Neural progenitor cell (in vitro differentiated cells): Measurements from ENCODE around the gene VSIG10. TPM values are rescaled to one million over a fixed set of nuclear protein-coding genes. Genes with fewer than 3 reads are reported as not detected.
A peak's percentile ranks its signal among the peaks of the same experiment; 100 is the strongest.

Experiments used
- DNase-seq: peaks from one replicate; pipeline ENCODE4 v3.0.0-alpha.2; 2016; ENCODE audit warnings: low spot score
- H2AFZ ChIP-seq: fragments of 200-600 bp; sonication (generic); replicated peaks from 2 replicates; pipeline ENCODE4 v1.6.1; 2016; ENCODE audit warnings: antibody characterized with exemption
- H3F3A ChIP-seq: fragments of 200-600 bp; sonication (generic); 2 replicates; pipeline ENCODE4 v1.6.1; 2016; ENCODE audit warnings: antibody characterized with exemption, low read depth
- H3K27ac ChIP-seq: fragments of 200-600 bp; sonication (generic); 2 replicates; pipeline ENCODE4 v1.5.1; 2016; ENCODE audit warnings: mild to moderate bottlenecking
- H3K27me3 ChIP-seq: fragments of 200-600 bp; sonication (generic); 2 replicates; pipeline ENCODE4 v1.6.1; 2016; ENCODE audit warnings: mild to moderate bottlenecking, moderate library complexity
- H3K36me3 ChIP-seq: fragments of 200-600 bp; sonication (generic); 2 replicates; pipeline ENCODE4 v1.5.1; 2016
- H3K4me1 ChIP-seq: fragments of 200-600 bp; sonication (generic); 2 replicates; pipeline ENCODE4 v1.6.1; 2016; ENCODE audit warnings: mixed run types
- H3K4me2 ChIP-seq: fragments of 200-600 bp; sonication (generic); 2 replicates; pipeline ENCODE4 v1.6.1; 2016
- H3K4me3 ChIP-seq: fragments of 200-600 bp; sonication (generic); 2 replicates; pipeline ENCODE4 v1.5.1; 2016
- H3K79me2 ChIP-seq: fragments of 200-600 bp; sonication (generic); 2 replicates; pipeline ENCODE4 v1.6.1; 2016; ENCODE audit warnings: low read depth
- H3K9ac ChIP-seq: fragments of 200-600 bp; sonication (generic); 2 replicates; pipeline ENCODE4 v1.6.1; 2016
- H3K9me3 ChIP-seq: fragments of 200-600 bp; sonication (generic); 2 replicates; pipeline ENCODE4 v1.5.1; 2016; ENCODE audit warnings: low read depth
- H4K20me1 ChIP-seq: fragments of 200-600 bp; sonication (generic); 2 replicates; pipeline ENCODE4 v1.6.1; 2016; ENCODE audit warnings: low read depth
- H3K27ac Mint-ChIP-seq: 3 replicates; pipeline ENCODE4 v1.8.0; 2021; ENCODE audit warnings: mixed read lengths
- H3K27me3 Mint-ChIP-seq: 2 replicates; pipeline ENCODE4 v1.8.0; 2022; ENCODE audit warnings: low read depth, mild to moderate bottlenecking, inconsistent platforms, moderate library complexity, mixed read lengths; ENCODE audit not compliant: insufficient read depth
- H3K36me3 Mint-ChIP-seq: 3 replicates; pipeline ENCODE4 v1.8.0; 2021; ENCODE audit warnings: mixed read lengths
- H3K4me1 Mint-ChIP-seq: 3 replicates; pipeline ENCODE4 v1.8.0; 2021; ENCODE audit warnings: mixed read lengths
- H3K4me3 Mint-ChIP-seq: 3 replicates; pipeline ENCODE4 v1.8.0; 2021; ENCODE audit warnings: mild to moderate bottlenecking, moderate library complexity, mixed read lengths
- H3K9me3 Mint-ChIP-seq: 3 replicates; pipeline ENCODE4 v1.8.0; 2020; ENCODE audit warnings: mixed read lengths
- EZH2 ChIP-seq: fragments of 200-600 bp; sonication (generic); IDR thresholded peaks from 2 replicates; pipeline ENCODE4 v1.6.1; 2017; ENCODE audit warnings: antibody characterized with exemption, mild to moderate bottlenecking, moderate library complexity
- EZH2phosphoT487 ChIP-seq: fragments of 200-600 bp; sonication (generic); IDR thresholded peaks from 2 replicates; pipeline ENCODE4 v1.6.1; 2017; ENCODE audit warnings: antibody characterized with exemption
- total RNA-seq: library from RNA; depleted of rRNA; stranded (reverse); fragments of >200 nt; gene quantifications from 2 replicates; pipeline ENCODE4 v1.2.3, GENCODE V29; 2015; ENCODE audit warnings: low replicate concordance
- TF ChIP-seq, protein P1 (sequence below): fragments of 200-600 bp; sonication (generic); IDR thresholded peaks from 2 replicates; pipeline ENCODE4 v1.5.1; 2017; ENCODE audit warnings: antibody characterized with exemption, mild to moderate bottlenecking

The VSIG10 gene
- total RNA-seq, 1 donor from 2014 or later, result 22.6 TPM

- peaks cover 17% of the 10 kb centered on the region for H3K4me1 ChIP-seq
- DNase-seq, result peak; percentile 64
- Mint-ChIP-seq H3K4me3 (peak within 1 kb of the TSS; percentile 90), H3K9me3 (no peaks in the 10 kb centered on the region), H3K27ac (peak within 1 kb of the TSS; percentile 74), H3K4me1 (peaks cover 29% of the 10 kb centered on the region), H3K36me3 (peaks cover 5% of the 10 kb centered on the region), H3K27me3 (peaks cover 3% of the 10 kb centered on the region)
- peak within 1 kb of the TSS; percentile 81 for H3K4me3 ChIP-seq
- peaks cover 55% of the 10 kb centered on the region for H3F3A ChIP-seq
- H4K20me1 ChIP-seq, result peaks cover 12% of the 10 kb centered on the region
- peak within 1 kb of the TSS; percentile 90 for H3K4me2 ChIP-seq
- H2AFZ ChIP-seq, result peak within 1 kb of the TSS; percentile 20
- TF ChIP-seq EZH2, result no peak
- TF ChIP-seq EZH2phosphoT487, result no peak
- TF ChIP-seq, protein P1, sequence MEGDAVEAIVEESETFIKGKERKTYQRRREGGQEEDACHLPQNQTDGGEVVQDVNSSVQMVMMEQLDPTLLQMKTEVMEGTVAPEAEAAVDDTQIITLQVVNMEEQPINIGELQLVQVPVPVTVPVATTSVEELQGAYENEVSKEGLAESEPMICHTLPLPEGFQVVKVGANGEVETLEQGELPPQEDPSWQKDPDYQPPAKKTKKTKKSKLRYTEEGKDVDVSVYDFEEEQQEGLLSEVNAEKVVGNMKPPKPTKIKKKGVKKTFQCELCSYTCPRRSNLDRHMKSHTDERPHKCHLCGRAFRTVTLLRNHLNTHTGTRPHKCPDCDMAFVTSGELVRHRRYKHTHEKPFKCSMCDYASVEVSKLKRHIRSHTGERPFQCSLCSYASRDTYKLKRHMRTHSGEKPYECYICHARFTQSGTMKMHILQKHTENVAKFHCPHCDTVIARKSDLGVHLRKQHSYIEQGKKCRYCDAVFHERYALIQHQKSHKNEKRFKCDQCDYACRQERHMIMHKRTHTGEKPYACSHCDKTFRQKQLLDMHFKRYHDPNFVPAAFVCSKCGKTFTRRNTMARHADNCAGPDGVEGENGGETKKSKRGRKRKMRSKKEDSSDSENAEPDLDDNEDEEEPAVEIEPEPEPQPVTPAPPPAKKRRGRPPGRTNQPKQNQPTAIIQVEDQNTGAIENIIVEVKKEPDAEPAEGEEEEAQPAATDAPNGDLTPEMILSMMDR, result no peak
- H3K36me3 ChIP-seq, result no peaks in the 10 kb centered on the region
- peak within 1 kb of the TSS; percentile 22 for H3K9ac ChIP-seq
- peaks cover 52% of the 10 kb centered on the region for H3K79me2 ChIP-seq
- H3K27me3 ChIP-seq, result no peaks in the 10 kb centered on the region
- no peaks in the 10 kb centered on the region for H3K9me3 ChIP-seq
- peak within 1 kb of the TSS; percentile 8 for H3K27ac ChIP-seq
These were observed 42.6 kb downstream of the VSIG10 start, which contains the start of gene WSB2 for GRCh38 chr12:118061011-118061872. TSS of gene WSB2 (minus strand) at chr12:118061179. CDS start at chr12:118061048, 131 bp downstream.

DNA sequence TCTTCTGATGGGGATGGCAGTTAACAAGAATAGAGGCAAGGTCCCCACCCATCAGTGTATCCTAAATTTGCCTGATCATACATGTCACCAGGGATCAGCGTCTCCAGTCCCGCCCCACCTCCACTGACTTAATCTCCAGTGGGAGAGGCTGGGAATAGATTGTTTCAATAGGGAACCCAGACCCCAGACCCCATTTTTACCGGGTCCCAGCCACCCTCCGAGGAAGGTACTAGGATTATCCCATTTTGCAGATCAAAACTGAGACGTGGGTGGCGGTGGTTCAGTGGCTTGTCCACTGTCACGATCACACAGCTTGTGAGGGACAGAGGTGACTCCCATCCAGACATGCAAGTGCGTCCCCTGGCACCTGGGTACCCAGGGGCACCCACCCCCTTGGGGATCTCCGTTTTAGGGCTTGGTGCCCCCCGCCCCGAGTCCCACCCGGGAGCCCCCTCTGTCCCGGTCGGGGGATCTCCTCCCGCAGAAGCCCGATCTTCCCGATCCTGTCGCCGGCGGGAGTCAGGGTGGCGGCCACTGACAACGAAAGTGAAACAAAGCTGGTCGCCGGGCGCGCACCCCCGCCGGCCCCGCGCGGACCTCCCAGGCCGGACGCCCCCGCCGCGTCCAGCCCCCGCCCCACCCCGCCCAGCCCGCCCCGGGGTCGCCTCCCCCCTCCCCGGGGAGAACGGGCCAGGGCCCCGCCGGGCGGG lies 43.4 kb downstream of the VSIG10 start:
- peaks cover 52% of the 10 kb centered on the region for H3K79me2 ChIP-seq

DNA sequence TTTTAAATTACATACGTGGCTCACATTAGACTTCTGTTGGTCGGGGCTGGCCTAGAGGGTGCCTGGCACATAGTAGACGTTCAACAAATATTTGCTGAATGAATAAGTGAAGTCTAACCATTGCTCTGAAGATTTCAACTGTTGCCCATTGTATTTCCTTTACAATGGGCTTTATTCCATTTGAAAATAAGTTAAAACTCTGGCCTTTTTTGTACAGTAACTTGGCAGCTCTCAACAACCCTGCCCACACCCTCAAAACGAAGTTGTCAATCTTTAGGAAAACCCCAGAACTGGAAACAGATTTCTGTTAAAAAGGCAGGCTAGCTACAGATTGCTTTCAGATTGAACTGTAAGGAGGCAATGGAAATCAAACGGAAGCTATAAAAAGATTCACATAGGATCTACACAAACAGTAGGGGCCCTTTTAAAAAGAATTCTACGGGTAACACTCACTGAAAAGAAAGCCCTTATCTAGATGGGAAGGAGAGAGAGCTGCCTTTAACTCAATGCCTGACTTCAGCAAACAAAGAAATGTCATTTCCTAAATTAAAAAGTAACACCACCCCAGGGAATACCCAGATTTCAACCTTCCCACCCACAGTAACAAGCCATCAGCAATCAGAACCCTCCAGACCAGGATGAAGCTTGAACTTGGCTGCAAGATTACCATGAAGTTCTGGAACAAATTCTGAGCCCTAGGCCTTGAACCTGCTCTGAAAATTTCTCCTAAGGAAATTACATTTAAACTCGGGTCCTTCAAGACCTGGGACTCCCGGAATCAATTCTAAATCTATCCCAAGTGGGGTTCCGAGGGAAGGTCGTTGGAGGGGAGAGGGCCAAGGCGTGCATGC lies 44.2 kb downstream of the VSIG10 start:
- Histone ChIP-seq H4K20me1 (peaks cover 12% of the 10 kb centered on the region), H3K4me1 (peaks cover 11% of the 10 kb centered on the region), H3K4me3 (peak overlapping the region; percentile 81), H2AFZ (no peak overlapping the region), H3K27me3 (no peaks in the 10 kb centered on the region), H3K9me3 (no peaks in the 10 kb centered on the region), H3K36me3 (no peaks in the 10 kb centered on the region), H3K27ac (no peak overlapping the region), H3F3A (peaks cover 44% of the 10 kb centered on the region), H3K79me2 (peaks cover 60% of the 10 kb centered on the region), H3K9ac (no peak overlapping the region), H3K4me2 (peak overlapping the region; percentile 90)
- Mint-ChIP-seq H3K36me3 (peaks cover 5% of the 10 kb centered on the region), H3K9me3 (no peaks in the 10 kb centered on the region), H3K4me1 (peaks cover 30% of the 10 kb centered on the region), H3K27ac (peak overlapping the region; percentile 74), H3K27me3 (peaks cover 3% of the 10 kb centered on the region), H3K4me3 (peak overlapping the region; percentile 90)
- TF ChIP-seq EZH2 (no peak), EZH2phosphoT487 (no peak)
- TF ChIP-seq, protein P1, result no peak
- no peak for DNase-seq

More for the DNA sequence above, 43.4 kb downstream of the VSIG10 start:
- peak overlapping the region; percentile 74 for H3K27ac Mint-ChIP-seq
- peaks cover 2% of the 10 kb centered on the region for H3K36me3 Mint-ChIP-seq
- H3K27me3 Mint-ChIP-seq, result peaks cover 3% of the 10 kb centered on the region
- TF ChIP-seq EZH2, result no peak
- TF ChIP-seq, protein P1, result no peak
- no peak for TF ChIP-seq EZH2phosphoT487
- H3K4me2 ChIP-seq, result peak overlapping the region; percentile 90
- peaks cover 17% of the 10 kb centered on the region for H3K4me1 ChIP-seq
- no peak overlapping the region for H3K27ac ChIP-seq
- no peaks in the 10 kb centered on the region for H3K36me3 ChIP-seq
- DNase-seq, result peak; percentile 49
- H3K4me3 Mint-ChIP-seq, result peak overlapping the region; percentile 90
- peaks cover 52% of the 10 kb centered on the region for H3F3A ChIP-seq
- H3K9ac ChIP-seq, result no peak overlapping the region
- no peak overlapping the region for H2AFZ ChIP-seq
- no peaks in the 10 kb centered on the region for H3K9me3 Mint-ChIP-seq
- no peaks in the 10 kb centered on the region for H3K9me3 ChIP-seq
- H3K4me3 ChIP-seq, result peak overlapping the region; percentile 81
- H3K4me1 Mint-ChIP-seq, result peaks cover 29% of the 10 kb centered on the region
- no peaks in the 10 kb centered on the region for H3K27me3 ChIP-seq
- peaks cover 12% of the 10 kb centered on the region for H4K20me1 ChIP-seq
